K562 (cell line): ENCODE measurements around the gene GPT2. TPM values are rescaled to one million over a fixed set of nuclear protein-coding genes. Genes with fewer than 3 reads are reported as not detected.

Source experiments
- ATAC-seq: fragments of 200-7000 bp; cut with Tn5 transposase; 3 replicates; pipeline ENCODE4 v1.9.1; 2020; ENCODE audit warnings: moderate library complexity
- BruUV-seq: library from RNA; stranded (reverse); fragments of 400-500 nt; replicated peaks from 2 replicates; lab custom pipeline; 2021; lab: Mats Ljungman, UMichigan
- CTCF ChIA-PET: fragments of 300-600 bp; formaldehyde crosslinking; extraction: SDS; loops from one replicate; lab custom pipeline; 2021; ENCODE audit warnings: low intra/inter-chr PET ratio; lab: Yijun Ruan, JAX
- POLR2A ChIA-PET: fragments of 300-600, 350-650 bp; sonication (Branson Sonifier 250); formaldehyde crosslinking; extraction: SDS; loops from one replicate; lab custom pipeline; 2021; ENCODE audit warnings: antibody characterized with exemption, inconsistent platforms; lab: Yijun Ruan, JAX
- DNase-seq, 4 experiments: peaks; one replicate each; pipeline versions ENCODE4 v3.0.0 to v3.0.0-alpha.2; 2011 to 2018; ENCODE audit warnings: low spot score in 3 of 4, mixed read lengths in 3 of 4; ENCODE audit errors: extremely low read depth in 1 of 4
- FAIRE-seq: peaks from 2 replicates; lab custom pipeline; 2011; peaks lifted over from hg19 to GRCh38; lab: Jason Lieb, UNC
- H2AFZ ChIP-seq: 2 replicates; pipeline ENCODE4 v1.6.0; 2011; ENCODE audit warnings: low read depth, low read length, control low read depth, inconsistent platforms
- H3K27ac ChIP-seq: fragments of 200-600 bp; 3 replicates; pipeline ENCODE4 v1.8.0; 2011; ENCODE audit warnings: low read depth, mild to moderate bottlenecking, control low read depth, inconsistent platforms, low read length, moderate library complexity, mixed read lengths; ENCODE audit errors: extremely low read depth
- H3K27me3 ChIP-seq, 2 experiments: fragments of 300-600 bp in 1 of 2; 2 replicates in 1 of 2; 3 replicates in 1 of 2; pipeline versions ENCODE4 v1.6.0 to v1.8.0; 2011; ENCODE audit warnings: inconsistent platforms in 2 of 2, low read length in 2 of 2, mild to moderate bottlenecking in 1 of 2, mixed read lengths in 1 of 2, moderate library complexity in 1 of 2; ENCODE audit not compliant: control insufficient read depth in 2 of 2, insufficient read depth in 2 of 2
- H3K36me3 ChIP-seq: fragments of 300-600 bp; 3 replicates; pipeline ENCODE4 v1.8.0; 2011; ENCODE audit warnings: mild to moderate bottlenecking, low read length, inconsistent platforms; ENCODE audit not compliant: control insufficient read depth, insufficient read depth
- H3K4me1 ChIP-seq, 2 experiments: fragments of 200-600 bp in 1 of 2; replicated peaks in 1 of 2; 2 replicates in 1 of 2; 3 replicates in 1 of 2; pipeline versions ENCODE4 v1.5.1 to v1.8.0; 2011; ENCODE audit warnings: inconsistent platforms in 2 of 2, low read length in 2 of 2, mild to moderate bottlenecking in 1 of 2, mixed read lengths in 1 of 2, moderate library complexity in 1 of 2; ENCODE audit not compliant: control insufficient read depth in 2 of 2, insufficient read depth in 2 of 2
- H3K4me2 ChIP-seq: 2 replicates; pipeline ENCODE4 v1.6.1; 2011; ENCODE audit warnings: low read length, control low read depth, inconsistent platforms, mixed read lengths; ENCODE audit not compliant: insufficient read depth
- H3K4me3 ChIP-seq: fragments of 200-600 bp; sonication (generic), shearing (Covaris generic); 2 replicates; pipeline ENCODE4 v1.5.1; 2016; ENCODE audit warnings: control low read depth, inconsistent platforms
- H3K79me2 ChIP-seq: fragments of 200-600 bp; 3 replicates; pipeline ENCODE4 v1.8.0; 2011; ENCODE audit warnings: low read length, inconsistent platforms; ENCODE audit not compliant: control insufficient read depth, insufficient read depth
- H3K9ac ChIP-seq, 2 experiments: 2 replicates each; pipeline versions ENCODE4 v1.6.0 to v1.6.1; 2011; ENCODE audit warnings: low read depth in 2 of 2, low read length in 2 of 2, control low read depth in 1 of 2, inconsistent platforms in 1 of 2, mild to moderate bottlenecking in 1 of 2, mixed read lengths in 1 of 2; ENCODE audit not compliant: insufficient read depth in 1 of 2
- H3K9me1 ChIP-seq: one replicate; pipeline ENCODE4 v1.6.0; 2011; ENCODE audit warnings: inconsistent platforms, mild to moderate bottlenecking, low read length, moderate library complexity; ENCODE audit not compliant: control insufficient read depth, insufficient read depth
- H3K9me3 ChIP-seq: replicated peaks from 2 replicates; pipeline ENCODE4 v1.5.1; 2011; ENCODE audit warnings: low read depth, low read length, inconsistent platforms; ENCODE audit not compliant: control insufficient read depth, insufficient read depth
- H4K20me1 ChIP-seq: replicated peaks from 2 replicates; pipeline ENCODE4 v1.6.1; 2011; ENCODE audit warnings: low read length, inconsistent platforms, mixed read lengths; ENCODE audit not compliant: control insufficient read depth, insufficient read depth
- ETS2 ChIP-seq: IDR thresholded peaks from 2 replicates; pipeline ENCODE4 v1.6.1; 2016; ENCODE audit warnings: borderline replicate concordance, missing genetic modification characterization, mild to moderate bottlenecking, moderate library complexity, missing compliant biosample characterization; ENCODE audit not compliant: poor library complexity, severe bottlenecking
- FOSL1 ChIP-seq: fragments of 200-800 bp; sonication (Bioruptor generic); conservative IDR thresholded peaks from 2 replicates; pipeline ENCODE4 v1.6.1; 2016; ENCODE audit warnings: missing genetic modification characterization, missing compliant biosample characterization
- JUN ChIP-seq, 2 experiments: sonication (generic) in 1 of 2; formaldehyde crosslinking in 1 of 2; IDR thresholded peaks; 2 replicates each; pipeline versions ENCODE4 v1.6.1 to v1.8.0; 2012 to 2022; ENCODE audit warnings: borderline replicate concordance in 2 of 2, mild to moderate bottlenecking in 2 of 2, improper control_type of control experiment in 1 of 2, low read depth in 1 of 2, low read length in 1 of 2, missing genetic modification reagents in 1 of 2
- LARP7 ChIP-seq: fragments of 450-650 bp; IDR thresholded peaks from 2 replicates; pipeline ENCODE4 v1.6.1; 2016
- SMAD3 ChIP-seq: fragments of 450-650 bp; formaldehyde crosslinking; conservative IDR thresholded peaks from 2 replicates; pipeline ENCODE4 v1.4.0; 2020; ENCODE audit warnings: mild to moderate bottlenecking
- WGBS: fragments of 100-300 bp; shearing (Covaris generic); methylation state at CpG from one replicate; pipeline ENCODE4 v1.1.6; 2016; ENCODE audit warnings: low coverage, mixed read lengths; ENCODE audit not compliant: insufficient coverage; ENCODE audit errors: missing lambda C conversion rate; 5-methylcytosine and 5-hydroxymethylcytosine counted together
- in situ Hi-C: fragments of 300-500 bp; cut with MboI; formaldehyde crosslinking; loops from 4 replicates; pipeline ENCODE4 v1.15.0; 2018; ENCODE audit warnings: inconsistent platforms, mixed read lengths
- intact Hi-C: fragments of 100-400 bp; cut with micrococcal nuclease; formaldehyde crosslinking; loops from 2 replicates; pipeline ENCODE4 v1.14.2; 2022
- polyA plus RNA-seq, 8 experiments: library from polyadenylated mRNA; depleted of rRNA in 4 of 8; stranded (reverse) in 5 of 8; unstranded in 3 of 8; fragments of >200 nt; fragmentation: Nextera tagmentation in 2 of 8; fragmentation: Illumina TruSeq in 1 of 8; extraction: Ambion mirVana in 2 of 8; extraction: Trizol in 1 of 8; gene quantifications; 2 replicates each; pipeline versions ENCODE4 v1.2.1 to v1.2.3, GENCODE V29; 2011 to 2014; ENCODE audit warnings: inconsistent platforms in 1 of 8, missing spikeins in 1 of 8
- total RNA-seq, 7 experiments: library from RNA; depleted of rRNA in 6 of 7; stranded (reverse); fragments of >200 nt in 6 of 7; fragmentation: Illumina TruSeq in 2 of 7; extraction: Trizol in 2 of 7; gene quantifications; 2 replicates each; pipeline versions ENCODE4 v1.2.1 to v1.2.3, GENCODE V29; 2011 to 2021; ENCODE audit warnings: low replicate concordance in 1 of 7
- TF ChIP-seq, protein P1 (sequence below), 2 experiments: fragments of 450-650 bp in 1 of 2; IDR thresholded peaks; 2 replicates each; pipeline ENCODE4 v1.6.1; 2011 to 2017; ENCODE audit warnings: low read depth in 2 of 2, antibody characterized with exemption in 1 of 2, borderline replicate concordance in 1 of 2, low read length in 1 of 2, mild to moderate bottlenecking in 1 of 2, mixed read lengths in 1 of 2; ENCODE audit not compliant: control insufficient read depth in 1 of 2
- TF ChIP-seq, protein P2 (sequence below), 2 experiments: fragments of 450-650 bp in 1 of 2; sonication (generic) in 1 of 2; formaldehyde crosslinking in 1 of 2; IDR thresholded peaks in 1 of 2; conservative IDR thresholded peaks in 1 of 2; 2 replicates each; pipeline versions ENCODE4 v1.6.1 to v1.8.1; 2016 to 2023; ENCODE audit warnings: mild to moderate bottlenecking in 2 of 2, moderate library complexity in 2 of 2, inconsistent platforms in 1 of 2, missing genetic modification reagents in 1 of 2

GPT2 gene
- total and polyA plus RNA-seq, 9 of the 15 experiments (the other 6 are each of a cell fraction or from before 2014, with no cell fraction given), result 0.79 to 14.4 (median 5.8) TPM

DNA sequence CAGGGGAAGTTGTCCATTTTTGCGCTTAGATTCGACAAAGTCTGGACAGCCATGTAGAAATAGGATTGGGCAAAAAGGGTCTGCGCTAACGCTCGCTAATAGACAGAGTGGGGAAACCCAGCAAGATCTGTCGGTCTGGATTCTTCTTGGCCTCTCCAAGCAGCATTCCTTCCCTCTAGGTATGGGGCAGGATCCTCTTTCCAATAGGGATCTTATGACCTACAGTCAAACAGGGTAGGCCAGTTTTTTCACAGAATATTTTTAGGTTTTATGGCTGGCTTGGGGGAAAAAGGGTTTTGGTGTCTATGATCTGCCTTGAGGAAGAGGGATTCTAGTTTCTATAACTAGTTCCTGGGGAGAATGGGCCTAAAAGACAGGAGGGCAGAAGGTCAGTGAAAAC is 26.0 kb upstream of the GPT2 start:
- no peak for FAIRE-seq
- in situ Hi-C loops (loop anchor here (5.0 kb wide), 1 partner anchor 74 kb away; no protein-coding TSS in a partner anchor), intact Hi-C loops (loop anchor here (10.0 kb wide), 1 partner anchor 1307 kb away; no protein-coding TSS in a partner anchor)

DNA sequence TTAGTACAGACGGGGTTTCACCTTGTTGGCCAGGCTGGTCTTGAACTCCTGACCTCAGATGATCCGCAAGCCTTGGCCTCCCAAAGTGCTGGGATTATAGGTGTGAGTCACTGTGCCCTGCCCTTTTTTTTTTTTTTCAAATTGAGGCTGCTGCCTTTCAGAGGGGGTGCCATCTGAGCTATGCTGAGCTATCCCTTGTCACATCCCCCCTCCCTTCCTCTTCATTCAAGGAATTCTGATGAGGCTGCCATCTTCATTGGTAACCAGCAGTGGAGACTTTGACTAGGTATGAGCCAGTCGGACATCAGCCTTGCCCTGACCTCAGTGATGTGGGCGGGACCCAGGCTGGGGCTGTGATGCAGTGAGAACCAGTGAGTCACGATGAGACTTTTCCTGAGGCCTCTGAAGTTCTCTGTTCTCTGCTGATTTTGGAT is 24.4 kb upstream of the GPT2 start:
- H3K36me3 ChIP-seq, result no peaks in the 10 kb centered on the region
- H3K4me2 ChIP-seq, result no peak overlapping the region
- H2AFZ ChIP-seq, result 0 out of 2 replicates have a peak overlapping the region, but pooled peaks have one; percentile 24
- no peaks in the 10 kb centered on the region for H3K79me2 ChIP-seq
- POLR2A ChIA-PET, result interaction anchor here (0.7 kb wide), 1 partner anchor 798 kb away, joined by 4 read pairs; no protein-coding TSS in a partner anchor
- no peak for FAIRE-seq
- H3K4me3 ChIP-seq, result no peak overlapping the region
- no peaks in the 10 kb centered on the region for H3K9me3 ChIP-seq
- no peaks in the 10 kb centered on the region for H3K9me1 ChIP-seq
- H3K27me3 ChIP-seq, result no peaks in the 10 kb centered on the region; a peak in 1 of 5 replicates
- no peaks in the 10 kb centered on the region; a peak in 1 of 5 replicates for H3K4me1 ChIP-seq
- no peak overlapping the region for H3K27ac ChIP-seq
- peaks cover 6% of the 10 kb centered on the region for H4K20me1 ChIP-seq
- peak; percentile 81 for ATAC-seq
- no peak overlapping the region for H3K9ac ChIP-seq
- CTCF ChIA-PET, result no interaction called here
- intact Hi-C loops (loop anchor here (10.0 kb wide), 1 partner anchor 1305 kb away; no protein-coding TSS in a partner anchor), in situ Hi-C loops (loop anchor here (5.0 kb wide), 1 partner anchor 73 kb away; no protein-coding TSS in a partner anchor)
- 8% methylated on average over 5 of the region's 5 CpGs for WGBS
- BruUV-seq, result no TSS peak
- peak in 3 of 4 experiments; percentile 31 to 58 (median 32) for DNase-seq
- TF ChIP-seq JUN (IDR thresholded peaks at IDR 0.05; ENCODE audit: borderline replicate concordance, low read depth, low read length) (peak; percentile 12; the same call in 1 of the 2 replicates), JUN (CRISPR knock-in tag; IDR thresholded peaks at IDR 0.05; ENCODE audit: borderline replicate concordance) (no peak), FOSL1 (tag) (peak; percentile 79), ETS2 (tag) (no peak), SMAD3 (CRISPR knock-in tag) (no peak)
- TF ChIP-seq, protein P1, sequence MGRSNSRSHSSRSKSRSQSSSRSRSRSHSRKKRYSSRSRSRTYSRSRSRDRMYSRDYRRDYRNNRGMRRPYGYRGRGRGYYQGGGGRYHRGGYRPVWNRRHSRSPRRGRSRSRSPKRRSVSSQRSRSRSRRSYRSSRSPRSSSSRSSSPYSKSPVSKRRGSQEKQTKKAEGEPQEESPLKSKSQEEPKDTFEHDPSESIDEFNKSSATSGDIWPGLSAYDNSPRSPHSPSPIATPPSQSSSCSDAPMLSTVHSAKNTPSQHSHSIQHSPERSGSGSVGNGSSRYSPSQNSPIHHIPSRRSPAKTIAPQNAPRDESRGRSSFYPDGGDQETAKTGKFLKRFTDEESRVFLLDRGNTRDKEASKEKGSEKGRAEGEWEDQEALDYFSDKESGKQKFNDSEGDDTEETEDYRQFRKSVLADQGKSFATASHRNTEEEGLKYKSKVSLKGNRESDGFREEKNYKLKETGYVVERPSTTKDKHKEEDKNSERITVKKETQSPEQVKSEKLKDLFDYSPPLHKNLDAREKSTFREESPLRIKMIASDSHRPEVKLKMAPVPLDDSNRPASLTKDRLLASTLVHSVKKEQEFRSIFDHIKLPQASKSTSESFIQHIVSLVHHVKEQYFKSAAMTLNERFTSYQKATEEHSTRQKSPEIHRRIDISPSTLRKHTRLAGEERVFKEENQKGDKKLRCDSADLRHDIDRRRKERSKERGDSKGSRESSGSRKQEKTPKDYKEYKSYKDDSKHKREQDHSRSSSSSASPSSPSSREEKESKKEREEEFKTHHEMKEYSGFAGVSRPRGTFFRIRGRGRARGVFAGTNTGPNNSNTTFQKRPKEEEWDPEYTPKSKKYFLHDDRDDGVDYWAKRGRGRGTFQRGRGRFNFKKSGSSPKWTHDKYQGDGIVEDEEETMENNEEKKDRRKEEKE (IDR thresholded peaks at IDR 0.05; ENCODE audit: borderline replicate concordance in 1 of 2, control insufficient read depth in 1 of 2, low read depth in 2 of 2, low read length in 1 of 2), result no peak
- TF ChIP-seq, protein P2, sequence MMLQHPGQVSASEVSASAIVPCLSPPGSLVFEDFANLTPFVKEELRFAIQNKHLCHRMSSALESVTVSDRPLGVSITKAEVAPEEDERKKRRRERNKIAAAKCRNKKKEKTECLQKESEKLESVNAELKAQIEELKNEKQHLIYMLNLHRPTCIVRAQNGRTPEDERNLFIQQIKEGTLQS (IDR thresholded peaks at IDR 0.05), result peak; percentile 57
- TF ChIP-seq, protein P2 (CRISPR knock-in tag; conservative IDR thresholded peaks at IDR 0.05), result no peak

More for the DNA sequence above, 26.0 kb upstream of the GPT2 start:
- Histone ChIP-seq H3K9me1 (no peaks in the 10 kb centered on the region), H3K36me3 (no peaks in the 10 kb centered on the region), H2AFZ (no peak overlapping the region), H3K9ac (no peak overlapping the region), H3K9me3 (no peaks in the 10 kb centered on the region), H4K20me1 (peaks cover 6% of the 10 kb centered on the region), H3K4me2 (no peak overlapping the region), H3K4me1 (no peaks in the 10 kb centered on the region), H3K79me2 (no peaks in the 10 kb centered on the region), H3K27ac (no peak overlapping the region), H3K4me3 (no peak overlapping the region), H3K27me3 (no peaks in the 10 kb centered on the region; a peak in 1 of 5 replicates)
- ChIA-PET CTCF (interaction anchor here (1.3 kb wide), 1 partner anchor 51 kb away, joined by 3 read pairs; no protein-coding TSS in a partner anchor), POLR2A (no interaction called here)
- TF ChIP-seq LARP7, result no peak
- no TSS peak for BruUV-seq
- WGBS, result 28% methylated on average over 6 of the region's 6 CpGs
- DNase-seq (no peak), ATAC-seq (no peak)
